NCI-H526 (cell line): ENCODE results near the gene ZRSR2.
"Not testable (repeated sequence)": the region's sequence is repeated elsewhere in the genome, so short reads cannot be mapped to it uniquely, and the experiment has no call there.

ENCODE experiments used
- DNase-seq, 2 experiments: peaks; one replicate each; lab custom pipeline; 2025; lab: John Stamatoyannopoulos, UW

ZRSR2 gene

GRCh38 chrX:15789979-15790768, at the start of gene ZRSR2:
ZRSR2 (plus strand) TSS chrX:15790484; CDS start chrX:15790496, 12 bp downstream.
- peak; percentile 89 to 96 for DNase-seq

GRCh38 chrX:15744181-15744867, 46.0 kb upstream of the ZRSR2 start:
- DNase-seq, result no peak

GRCh38 chrX:15745179-15745578, 45.1 kb upstream of the ZRSR2 start:
- no peak for DNase-seq

- DNase-seq, result not testable (repeated sequence)
These were observed 43.6 kb upstream of the ZRSR2 start for GRCh38 chrX:15746651-15747050.

GRCh38 chrX:15747626-15748173, 42.6 kb upstream of the ZRSR2 start:
- no peak for DNase-seq

GRCh38 chrX:15748841-15749240, 41.4 kb upstream of the ZRSR2 start:
- no peak for DNase-seq

GRCh38 chrX:15749642-15750610, 40.4 kb upstream of the ZRSR2 start:
- DNase-seq, result no peak

- DNase-seq, result no peak
These were observed 39.6 kb upstream of the ZRSR2 start for GRCh38 chrX:15750611-15751154.

- peak in 1 of 2 experiments; percentile 10 for DNase-seq
These were observed 39.0 kb upstream of the ZRSR2 start for GRCh38 chrX:15751155-15751819.

GRCh38 chrX:15755091-15755490, 35.2 kb upstream of the ZRSR2 start:
- no peak for DNase-seq

- DNase-seq, result no peak
These were observed 32.1 kb upstream of the ZRSR2 start for GRCh38 chrX:15758140-15758539.

- DNase-seq, result not testable (repeated sequence)
These were observed 30.4 kb upstream of the ZRSR2 start for GRCh38 chrX:15759886-15760285.

- DNase-seq, result peak; percentile 10 to 67
These were observed 28.6 kb upstream of the ZRSR2 start for GRCh38 chrX:15761564-15762191.

- DNase-seq, result peak; percentile 7 to 38
These were observed 20.9 kb upstream of the ZRSR2 start for GRCh38 chrX:15769300-15769954.

GRCh38 chrX:15781961-15782699, 8.2 kb upstream of the ZRSR2 start:
- no peak for DNase-seq

GRCh38 chrX:15785176-15785750, 5.0 kb upstream of the ZRSR2 start:
- peak; percentile 71 to 82 for DNase-seq

GRCh38 chrX:15786915-15787314, 3.4 kb upstream of the ZRSR2 start:
- DNase-seq, result no peak

- peak in 1 of 2 experiments; percentile 31 for DNase-seq
These were observed 546 bp downstream of the ZRSR2 start for GRCh38 chrX:15790769-15791290.

- DNase-seq, result no peak
These were observed 7.4 kb downstream of the ZRSR2 start for GRCh38 chrX:15797707-15798106.
